ENCODE measurements around the gene PRR15. TPM values are rescaled to one million over a fixed set of nuclear protein-coding genes. Genes with fewer than 3 reads are reported as not detected.

PRR15 gene
- total and polyA plus RNA-seq, 2 experiments from 2014 or later, result 9.6 to 17.4 TPM

DNA sequence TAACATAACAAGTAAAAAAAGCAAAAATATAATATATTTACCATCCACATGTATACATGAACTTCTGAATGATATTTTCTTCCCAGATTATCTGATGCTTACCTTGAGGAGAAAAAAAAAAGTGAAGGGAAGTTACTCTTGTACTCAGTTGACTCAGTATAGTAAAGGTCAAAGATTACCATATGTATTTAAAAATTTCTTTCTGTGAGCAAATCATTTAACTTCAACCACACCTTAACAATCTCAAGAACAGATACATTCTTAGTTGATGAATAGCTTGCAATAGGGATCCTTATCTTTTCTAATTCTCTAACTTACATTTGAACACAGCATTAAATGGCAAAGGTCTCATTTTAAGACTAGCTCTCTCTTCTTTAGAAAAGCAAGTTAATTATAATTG is 29.8 kb downstream of the PRR15 start:
- Mint-ChIP-seq H3K27me3 (ENCODE audit: insufficient read depth, low read depth, poor library complexity) (peaks cover 2% of the 10 kb centered on the region), H3K36me3 (ENCODE audit: low read depth) (no peaks in the 10 kb centered on the region), H3K9me3 (no peaks in the 10 kb centered on the region), H3K27ac (no peak overlapping the region), H3K4me3 (no peak overlapping the region), H3K4me1 (no peaks in the 10 kb centered on the region; the same call in 2 of the 3 replicates)
- H3K79me2 ChIP-seq (replicated peaks; ENCODE audit: insufficient read depth), result no peaks in the 10 kb centered on the region
- no peak overlapping the region for H3K4me3 ChIP-seq
- no peaks in the 10 kb centered on the region for H3K4me1 ChIP-seq (ENCODE audit: insufficient read depth)
- H3K4me2 ChIP-seq, result no peak overlapping the region
- no peaks in the 10 kb centered on the region for H3K9me2 ChIP-seq (ENCODE audit: insufficient read depth)
- H2AFZ ChIP-seq, result no peak overlapping the region
- H4K20me1 ChIP-seq (replicated peaks; ENCODE audit: insufficient read depth), result no peaks in the 10 kb centered on the region
- no peak overlapping the region for H3K27ac ChIP-seq (ENCODE audit: low read depth)
- DNase-seq (ENCODE audit: low spot score) (no peak), ATAC-seq (no peak)
- TF ChIP-seq JUNB (IDR thresholded peaks at IDR 0.05; ENCODE audit: unreplicated experiment) (no peak), POLR2AphosphoS5 (IDR thresholded peaks at IDR 0.05; ENCODE audit: low read depth) (no peak), NANOG (IDR thresholded peaks at IDR 0.05; ENCODE audit: borderline replicate concordance) (no peak), EZH2 (IDR thresholded peaks at IDR 0.05; ENCODE audit: low read depth, unreplicated experiment) (no peak), ZNF331 (CRISPR knock-in tag; IDR thresholded peaks at IDR 0.05; ENCODE audit: low read depth) (no peak), EZH2phosphoT487 (IDR thresholded peaks at IDR 0.05; ENCODE audit: unreplicated experiment) (no peak), CREB1 (CRISPR knock-in tag; IDR thresholded peaks at IDR 0.05; ENCODE audit: low read depth) (no peak), ZNF462 (CRISPR knock-in tag; IDR thresholded peaks at IDR 0.05) (no peak), REST (IDR thresholded peaks at IDR 0.05; ENCODE audit: unreplicated experiment) (no peak), STAT1 (IDR thresholded peaks at IDR 0.05; ENCODE audit: unreplicated experiment) (no peak), ZNF114 (CRISPR knock-in tag; IDR thresholded peaks at IDR 0.05) (no peak)
- TF ChIP-seq, protein P1, sequence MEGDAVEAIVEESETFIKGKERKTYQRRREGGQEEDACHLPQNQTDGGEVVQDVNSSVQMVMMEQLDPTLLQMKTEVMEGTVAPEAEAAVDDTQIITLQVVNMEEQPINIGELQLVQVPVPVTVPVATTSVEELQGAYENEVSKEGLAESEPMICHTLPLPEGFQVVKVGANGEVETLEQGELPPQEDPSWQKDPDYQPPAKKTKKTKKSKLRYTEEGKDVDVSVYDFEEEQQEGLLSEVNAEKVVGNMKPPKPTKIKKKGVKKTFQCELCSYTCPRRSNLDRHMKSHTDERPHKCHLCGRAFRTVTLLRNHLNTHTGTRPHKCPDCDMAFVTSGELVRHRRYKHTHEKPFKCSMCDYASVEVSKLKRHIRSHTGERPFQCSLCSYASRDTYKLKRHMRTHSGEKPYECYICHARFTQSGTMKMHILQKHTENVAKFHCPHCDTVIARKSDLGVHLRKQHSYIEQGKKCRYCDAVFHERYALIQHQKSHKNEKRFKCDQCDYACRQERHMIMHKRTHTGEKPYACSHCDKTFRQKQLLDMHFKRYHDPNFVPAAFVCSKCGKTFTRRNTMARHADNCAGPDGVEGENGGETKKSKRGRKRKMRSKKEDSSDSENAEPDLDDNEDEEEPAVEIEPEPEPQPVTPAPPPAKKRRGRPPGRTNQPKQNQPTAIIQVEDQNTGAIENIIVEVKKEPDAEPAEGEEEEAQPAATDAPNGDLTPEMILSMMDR (conservative IDR thresholded peaks at IDR 0.05; ENCODE audit: low read depth in 2 of 2), result no peak
- TF ChIP-seq, protein P2, sequence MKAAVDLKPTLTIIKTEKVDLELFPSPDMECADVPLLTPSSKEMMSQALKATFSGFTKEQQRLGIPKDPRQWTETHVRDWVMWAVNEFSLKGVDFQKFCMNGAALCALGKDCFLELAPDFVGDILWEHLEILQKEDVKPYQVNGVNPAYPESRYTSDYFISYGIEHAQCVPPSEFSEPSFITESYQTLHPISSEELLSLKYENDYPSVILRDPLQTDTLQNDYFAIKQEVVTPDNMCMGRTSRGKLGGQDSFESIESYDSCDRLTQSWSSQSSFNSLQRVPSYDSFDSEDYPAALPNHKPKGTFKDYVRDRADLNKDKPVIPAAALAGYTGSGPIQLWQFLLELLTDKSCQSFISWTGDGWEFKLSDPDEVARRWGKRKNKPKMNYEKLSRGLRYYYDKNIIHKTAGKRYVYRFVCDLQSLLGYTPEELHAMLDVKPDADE (IDR thresholded peaks at IDR 0.05), result no peak
- no peaks in the 10 kb centered on the region for H3K27me3 ChIP-seq (ENCODE audit: insufficient read depth)
- H3K36me3 ChIP-seq (ENCODE audit: insufficient read depth), result no peaks in the 10 kb centered on the region
- no peaks in the 10 kb centered on the region for H3F3A ChIP-seq (replicated peaks; ENCODE audit: low read depth)

Measured in GM23338 (cell line).